PC-3 (cell line): ENCODE results near the gene EBP. TPM values are rescaled to one million over a fixed set of nuclear protein-coding genes. Genes with fewer than 3 reads are reported as not detected.

Experiments used
- ATAC-seq: fragments of 200-7000 bp; cut with Tn5 transposase; 2 replicates; pipeline ENCODE4 v1.9.1; 2020; ENCODE audit warnings: mild to moderate bottlenecking, moderate library complexity
- BruUV-seq: library from RNA; stranded (reverse); fragments of 400-500 nt; replicated peaks from 2 replicates; lab custom pipeline; 2021; lab: Mats Ljungman, UMichigan
- CTCF ChIA-PET: fragments of 300-600 bp; sonication (Branson Sonifier 250); formaldehyde crosslinking; loops from one replicate; lab custom pipeline; 2022; ENCODE audit warnings: antibody characterized with exemption; lab: Charles Lee
- POLR2A ChIA-PET: fragments of 300-600 bp; sonication (Branson Sonifier 250); formaldehyde crosslinking; loops from one replicate; lab custom pipeline; 2022; ENCODE audit warnings: antibody characterized with exemption; ENCODE audit not compliant: unreplicated experiment; lab: Charles Lee
- DNase-seq: peaks from one replicate; pipeline ENCODE4 v3.0.0-alpha.2; 2015
- H2AFZ ChIP-seq: fragments of 300-600 bp; sonication (generic); 2 replicates; pipeline ENCODE4 v1.6.0; 2016; ENCODE audit warnings: antibody characterized with exemption, low read length
- H3F3A ChIP-seq: fragments of 300-600 bp; sonication (generic); one replicate; pipeline ENCODE4 v1.6.0; 2017; ENCODE audit warnings: antibody characterized with exemption, low read length, control low read depth, mild to moderate bottlenecking; ENCODE audit not compliant: unreplicated experiment
- H3K27ac ChIP-seq: fragments of 300-600 bp; sonication (generic); 2 replicates; pipeline ENCODE4 v1.5.1; 2016; ENCODE audit warnings: mild to moderate bottlenecking, low read length
- H3K27me3 ChIP-seq: fragments of 300-600 bp; sonication (generic); 2 replicates; pipeline ENCODE4 v1.6.1; 2016; ENCODE audit warnings: low read length, mixed read lengths
- H3K36me3 ChIP-seq: fragments of 300-600 bp; sonication (generic); 2 replicates; pipeline ENCODE4 v1.6.1; 2016; ENCODE audit warnings: low read depth, mixed run types, low read length, mixed read lengths
- H3K4me1 ChIP-seq: fragments of 300-600 bp; sonication (generic); 2 replicates; pipeline ENCODE4 v1.5.1; 2016; ENCODE audit warnings: low read length; ENCODE audit not compliant: insufficient read depth
- H3K4me2 ChIP-seq: fragments of 300-600 bp; sonication (generic); 2 replicates; pipeline ENCODE4 v1.6.0; 2016; ENCODE audit warnings: low read length
- H3K4me3 ChIP-seq: fragments of 300-600 bp; sonication (generic); 2 replicates; pipeline ENCODE4 v1.5.1; 2016; ENCODE audit warnings: mild to moderate bottlenecking, low read length, mixed read lengths
- H3K79me2 ChIP-seq: fragments of 300-600 bp; sonication (generic); 2 replicates; pipeline ENCODE4 v1.6.1; 2017; ENCODE audit warnings: low read length, mixed read lengths
- H3K9ac ChIP-seq: fragments of 300-600 bp; sonication (generic); 2 replicates; pipeline ENCODE4 v1.6.0; 2016; ENCODE audit warnings: mild to moderate bottlenecking, low read length
- H3K9me2 ChIP-seq: fragments of 300-600 bp; sonication (generic); replicated peaks from 2 replicates; pipeline ENCODE4 v1.6.1; 2016; ENCODE audit warnings: mixed run types, low read length, mixed read lengths
- H3K9me3 ChIP-seq: fragments of 300-600 bp; sonication (generic); 2 replicates; pipeline ENCODE4 v1.6.1; 2016; ENCODE audit warnings: low read length, mixed read lengths
- H4K20me1 ChIP-seq: fragments of 300-600 bp; sonication (generic); 2 replicates; pipeline ENCODE4 v1.6.1; 2016; ENCODE audit warnings: low read length, mixed read lengths
- EZH2 ChIP-seq: fragments of 300-600 bp; sonication (generic); IDR thresholded peaks from one replicate; pipeline ENCODE4 v1.6.1; 2017; ENCODE audit warnings: antibody characterized with exemption, mild to moderate bottlenecking, low read length; ENCODE audit not compliant: unreplicated experiment
- EZH2phosphoT487 ChIP-seq: fragments of 300-600 bp; sonication (generic); IDR thresholded peaks from 2 replicates; pipeline ENCODE4 v1.6.1; 2018; ENCODE audit warnings: mild to moderate bottlenecking, antibody characterized with exemption, low read length, borderline replicate concordance
- intact Hi-C: fragments of 100-400 bp; cut with micrococcal nuclease; formaldehyde crosslinking; loops from 2 replicates; pipeline ENCODE4 v1.9.0; 2023
- total RNA-seq: library from RNA; depleted of rRNA; stranded (reverse); fragments of >200 nt; gene quantifications from 2 replicates; pipeline ENCODE4 v1.2.3, GENCODE V29; 2014
- TF ChIP-seq, protein P1 (sequence below): fragments of 300-600 bp; sonication (generic); conservative IDR thresholded peaks from 2 replicates; pipeline ENCODE4 v1.5.1; 2017; ENCODE audit warnings: antibody characterized with exemption, low read depth, mild to moderate bottlenecking, low read length

The EBP gene
- total RNA-seq, 1 experiment from 2014 or later = 307 TPM

DNA sequence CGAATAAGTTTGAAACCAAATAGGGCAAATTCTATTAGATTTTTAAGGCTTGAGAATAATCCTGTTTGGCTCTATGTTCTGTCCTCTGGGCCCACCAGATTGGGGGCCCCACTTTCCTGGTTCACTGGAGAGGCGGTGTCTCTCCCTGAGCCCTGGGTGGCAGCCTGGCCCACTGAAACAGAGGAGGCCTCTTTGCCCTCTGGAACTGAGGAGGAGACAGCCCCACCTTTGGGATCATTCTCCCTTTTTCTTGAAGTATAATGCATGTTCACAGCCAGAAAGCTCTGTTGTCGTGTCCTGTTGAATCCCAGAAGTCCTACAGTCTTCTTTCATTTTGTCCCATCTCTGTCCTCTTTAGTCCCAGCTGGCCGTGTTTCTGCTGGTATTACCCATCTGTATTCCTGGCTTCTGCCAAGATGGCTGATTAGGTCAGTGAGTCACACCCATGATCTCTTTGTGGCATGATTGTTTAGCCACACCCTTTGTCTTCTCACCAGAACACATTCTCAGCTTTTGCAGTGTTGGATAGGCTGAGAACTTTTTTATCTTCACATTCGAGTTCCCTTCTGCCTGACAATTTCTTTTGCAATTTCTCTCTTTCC is 9.9 kb downstream of the EBP start:
- Histone ChIP-seq H3F3A (no peaks in the 10 kb centered on the region), H3K27ac (peak overlapping the region; percentile 86), H3K9me2 (no peaks in the 10 kb centered on the region), H3K36me3 (peaks cover 15% of the 10 kb centered on the region), H3K9ac (peak overlapping the region; percentile 32; the same call in 1 of the 2 replicates), H3K4me1 (peaks cover 22% of the 10 kb centered on the region), H4K20me1 (no peaks in the 10 kb centered on the region), H2AFZ (peak overlapping the region; percentile 24; the same call in 1 of the 2 replicates), H3K79me2 (no peaks in the 10 kb centered on the region), H3K4me2 (peak overlapping the region; percentile 39), H3K9me3 (no peaks in the 10 kb centered on the region), H3K4me3 (no peak overlapping the region), H3K27me3 (no peaks in the 10 kb centered on the region)
- TSS peak; percentile 95 for BruUV-seq
- ChIA-PET CTCF (no interaction called here), POLR2A (interaction anchor here (0.6 kb wide), 1 partner anchor 67 kb away, joined by 6 read pairs; no protein-coding TSS in a partner anchor)
- DNase-seq (peak; percentile 80), ATAC-seq (peak; percentile 97)
- no peak for TF ChIP-seq EZH2
- no peak for TF ChIP-seq EZH2phosphoT487
- TF ChIP-seq, protein P1, sequence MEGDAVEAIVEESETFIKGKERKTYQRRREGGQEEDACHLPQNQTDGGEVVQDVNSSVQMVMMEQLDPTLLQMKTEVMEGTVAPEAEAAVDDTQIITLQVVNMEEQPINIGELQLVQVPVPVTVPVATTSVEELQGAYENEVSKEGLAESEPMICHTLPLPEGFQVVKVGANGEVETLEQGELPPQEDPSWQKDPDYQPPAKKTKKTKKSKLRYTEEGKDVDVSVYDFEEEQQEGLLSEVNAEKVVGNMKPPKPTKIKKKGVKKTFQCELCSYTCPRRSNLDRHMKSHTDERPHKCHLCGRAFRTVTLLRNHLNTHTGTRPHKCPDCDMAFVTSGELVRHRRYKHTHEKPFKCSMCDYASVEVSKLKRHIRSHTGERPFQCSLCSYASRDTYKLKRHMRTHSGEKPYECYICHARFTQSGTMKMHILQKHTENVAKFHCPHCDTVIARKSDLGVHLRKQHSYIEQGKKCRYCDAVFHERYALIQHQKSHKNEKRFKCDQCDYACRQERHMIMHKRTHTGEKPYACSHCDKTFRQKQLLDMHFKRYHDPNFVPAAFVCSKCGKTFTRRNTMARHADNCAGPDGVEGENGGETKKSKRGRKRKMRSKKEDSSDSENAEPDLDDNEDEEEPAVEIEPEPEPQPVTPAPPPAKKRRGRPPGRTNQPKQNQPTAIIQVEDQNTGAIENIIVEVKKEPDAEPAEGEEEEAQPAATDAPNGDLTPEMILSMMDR = no peak
- intact Hi-C loops = no loop called here

DNA sequence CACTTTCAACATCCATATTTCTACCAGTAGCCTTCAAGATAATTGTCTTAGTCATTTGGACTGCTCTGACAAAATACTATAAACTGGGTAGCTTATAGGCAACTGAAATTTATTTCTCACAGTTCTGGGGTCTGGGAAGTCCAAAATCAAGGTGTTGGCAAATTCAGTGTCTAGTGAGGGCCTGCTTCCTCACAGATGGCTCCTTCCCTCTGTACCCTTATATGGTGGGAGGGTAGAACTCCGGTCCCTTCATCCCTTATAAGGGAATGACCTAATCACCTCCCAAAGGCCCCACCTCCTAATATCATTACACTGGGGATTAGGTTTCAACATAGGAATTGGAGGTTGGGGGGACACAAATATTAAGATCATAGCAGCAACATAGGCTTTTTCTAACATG is 10.6 kb downstream of the EBP start:
- H3K9ac ChIP-seq = peak overlapping the region; percentile 32; the same call in 1 of the 2 replicates
- POLR2A ChIA-PET = no interaction called here
- no peak overlapping the region for H3K4me3 ChIP-seq
- no peaks in the 10 kb centered on the region for H3K79me2 ChIP-seq
- H3F3A ChIP-seq = no peaks in the 10 kb centered on the region
- H3K9me2 ChIP-seq = no peaks in the 10 kb centered on the region
- no peaks in the 10 kb centered on the region for H3K27me3 ChIP-seq
- no peak for TF ChIP-seq EZH2
- TF ChIP-seq EZH2phosphoT487 = no peak
- TF ChIP-seq, protein P1 = no peak
- H3K4me2 ChIP-seq = peak overlapping the region; percentile 39
- DNase-seq = no peak
- H3K4me1 ChIP-seq = peaks cover 22% of the 10 kb centered on the region
- H3K27ac ChIP-seq = peak overlapping the region; percentile 86
- no peaks in the 10 kb centered on the region for H3K9me3 ChIP-seq
- H2AFZ ChIP-seq = 0 out of 2 replicates have a peak overlapping the region, but pooled peaks have one; percentile 24
- ATAC-seq = no peak
- H4K20me1 ChIP-seq = no peaks in the 10 kb centered on the region
- CTCF ChIA-PET = no interaction called here
- H3K36me3 ChIP-seq = peaks cover 8% of the 10 kb centered on the region
- BruUV-seq = TSS peak; percentile 55
- intact Hi-C loops = no loop called here

DNA sequence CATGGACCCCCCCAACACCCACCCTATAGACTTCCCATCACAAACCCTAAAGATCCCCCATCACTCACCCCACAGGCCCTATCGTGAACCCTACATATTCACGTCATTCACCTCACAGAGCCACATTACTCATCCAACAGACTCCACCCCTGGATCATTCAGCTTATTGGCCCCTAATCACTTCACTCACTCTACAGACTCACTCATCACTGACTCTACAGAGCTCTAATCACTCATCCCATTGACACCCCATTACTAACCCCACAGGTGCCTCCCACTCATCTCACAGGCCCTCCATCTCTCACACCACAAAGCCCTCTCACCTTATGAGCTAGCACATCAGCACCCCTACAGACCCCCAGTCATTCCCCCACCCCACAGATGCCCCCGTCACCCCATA is 11.6 kb downstream of the EBP start:
- H3K36me3 ChIP-seq = peaks cover 3% of the 10 kb centered on the region
- H3K4me1 ChIP-seq = peaks cover 22% of the 10 kb centered on the region
- H3K27ac ChIP-seq = no peak overlapping the region
- intact Hi-C loops = no loop called here
- H2AFZ ChIP-seq = no peak overlapping the region
- no peaks in the 10 kb centered on the region for H3F3A ChIP-seq
- no peaks in the 10 kb centered on the region for H4K20me1 ChIP-seq
- no peak for ATAC-seq
- TF ChIP-seq EZH2 (no peak), EZH2phosphoT487 (no peak)
- TF ChIP-seq, protein P1 = no peak
- H3K27me3 ChIP-seq = no peaks in the 10 kb centered on the region
- BruUV-seq = no TSS peak
- no peak overlapping the region for H3K4me3 ChIP-seq
- no peaks in the 10 kb centered on the region for H3K79me2 ChIP-seq
- no peaks in the 10 kb centered on the region for H3K9me3 ChIP-seq
- POLR2A ChIA-PET = no interaction called here
- no peak overlapping the region for H3K9ac ChIP-seq
- H3K4me2 ChIP-seq = no peak overlapping the region
- no peak for DNase-seq
- CTCF ChIA-PET = no interaction called here
- H3K9me2 ChIP-seq = no peaks in the 10 kb centered on the region
